Measurements from ENCODE around the gene IMMT.

The IMMT gene

DNA sequence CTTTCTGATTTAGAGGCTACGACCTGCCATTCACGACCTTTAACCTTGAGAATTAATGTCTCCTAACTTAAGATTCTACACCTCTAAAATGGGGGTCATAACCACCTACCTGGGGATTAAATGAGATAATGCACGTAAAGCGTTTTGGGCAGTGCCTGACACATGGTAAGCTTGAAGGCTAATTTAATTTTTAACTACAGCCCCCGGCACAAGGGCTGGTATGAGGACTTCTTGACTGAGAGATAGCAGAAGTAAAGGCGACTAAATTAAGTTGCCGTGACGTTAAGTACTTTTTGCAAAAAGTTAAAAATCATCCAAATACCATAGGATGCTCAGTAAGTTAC lies 4.5 kb upstream of the IMMT start:
- DNase-seq, result no peak

DNA sequence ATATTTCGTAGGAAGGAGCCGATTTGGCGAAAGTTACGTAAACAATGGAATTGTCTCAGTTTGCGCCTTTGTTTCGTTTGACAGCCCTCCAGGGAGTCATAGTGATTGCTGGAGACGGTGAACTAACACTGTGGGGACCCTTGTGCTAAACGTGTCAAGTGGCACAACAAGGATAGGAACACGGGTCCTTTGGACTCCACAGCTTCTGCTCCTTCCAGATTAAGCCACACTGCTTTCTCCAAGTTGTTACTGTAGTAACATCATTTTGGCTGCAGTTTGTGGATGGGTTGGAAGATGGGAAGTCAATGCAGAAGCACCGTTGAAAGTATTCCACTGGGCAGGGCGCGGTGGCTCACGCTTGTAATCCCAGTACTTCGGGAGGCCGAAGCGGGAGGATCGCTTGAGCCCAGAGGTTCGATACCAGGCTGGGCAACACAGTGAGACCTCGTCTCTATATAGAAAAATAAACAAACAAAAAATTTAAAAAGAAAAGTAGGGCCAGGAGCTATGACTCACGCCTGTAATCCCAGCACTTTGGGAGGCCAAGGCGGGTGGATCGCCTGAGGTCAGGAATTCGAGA lies 636 bp upstream of the IMMT start:
- no peak for DNase-seq

DNA sequence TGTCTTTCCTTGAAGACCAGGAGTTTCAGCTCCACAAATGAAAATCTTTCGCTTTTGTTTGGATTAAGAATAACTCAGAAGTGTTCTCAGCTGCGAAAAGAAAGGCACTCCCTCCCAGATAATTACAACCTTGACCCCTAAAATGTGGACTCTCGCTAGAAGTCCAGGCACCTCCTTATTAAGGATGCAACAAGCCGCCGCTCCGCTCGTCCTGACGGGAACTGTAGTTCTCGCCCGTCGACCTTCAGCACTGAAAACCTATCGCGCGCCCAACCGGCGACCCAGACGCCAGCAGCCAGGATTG lies 559 bp downstream of the IMMT start:
- no peak for DNase-seq

DNA sequence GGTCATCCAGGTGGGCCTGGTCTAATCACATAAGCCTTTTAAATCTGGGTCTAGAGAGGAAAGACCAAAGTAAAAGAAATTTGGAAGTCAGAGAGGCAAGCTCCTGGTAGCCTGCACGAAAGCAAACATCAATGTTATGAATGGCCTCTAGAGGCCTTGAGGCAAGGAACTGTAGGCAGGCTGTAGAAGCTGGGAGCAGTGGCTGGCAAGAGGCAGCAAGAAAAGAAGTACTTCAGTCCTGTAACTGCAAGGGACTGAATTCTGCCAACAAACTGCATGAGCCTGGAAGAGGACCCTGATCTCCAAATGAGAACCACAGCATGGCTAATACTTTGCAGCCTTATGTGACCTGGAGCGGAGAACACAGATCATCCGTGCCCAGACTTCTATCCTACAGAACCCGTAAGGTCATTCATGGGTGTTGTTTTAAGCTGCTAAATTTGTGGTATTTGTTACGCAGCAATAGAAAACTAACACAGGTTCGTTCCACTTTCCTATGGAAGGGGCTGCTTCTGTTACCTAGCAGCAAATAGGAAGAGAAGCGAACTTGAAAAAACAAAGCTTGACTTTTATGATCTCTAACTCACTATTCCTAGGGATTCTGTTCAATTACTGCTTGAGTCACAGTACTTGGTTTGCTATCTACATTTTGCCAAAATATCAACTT lies 1.2 kb downstream of the IMMT start:
- DNase-seq, result no peak

DNA sequence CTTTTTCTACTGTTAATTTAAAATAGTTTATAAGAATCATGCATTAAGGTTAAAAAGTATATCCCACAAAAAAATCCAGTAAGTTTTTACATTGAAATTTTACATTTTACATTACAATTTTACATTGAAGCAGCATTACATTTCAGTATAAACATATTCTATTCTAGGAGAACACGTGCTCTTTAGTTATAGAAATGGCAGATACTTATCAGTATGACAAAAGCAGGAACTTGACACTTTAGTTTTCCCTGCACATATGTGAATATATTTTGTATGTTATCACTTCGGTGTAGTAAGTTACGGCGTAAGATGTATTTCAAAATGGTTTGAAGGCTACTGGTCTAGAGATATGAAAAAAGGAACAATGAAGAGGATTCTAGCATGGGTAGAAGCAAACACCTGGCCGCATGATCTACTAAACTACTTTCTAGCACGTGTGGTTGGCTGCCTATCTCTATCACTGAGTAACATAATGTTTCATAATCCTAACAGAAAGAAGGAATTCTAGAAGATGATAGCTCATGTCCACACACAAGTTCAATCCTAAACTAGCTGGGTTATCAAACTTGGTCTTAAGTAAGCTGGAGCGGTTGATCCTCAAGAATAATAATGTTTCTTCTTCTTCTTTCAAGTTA lies 5.4 kb downstream of the IMMT start:
- DNase-seq, result no peak

DNA sequence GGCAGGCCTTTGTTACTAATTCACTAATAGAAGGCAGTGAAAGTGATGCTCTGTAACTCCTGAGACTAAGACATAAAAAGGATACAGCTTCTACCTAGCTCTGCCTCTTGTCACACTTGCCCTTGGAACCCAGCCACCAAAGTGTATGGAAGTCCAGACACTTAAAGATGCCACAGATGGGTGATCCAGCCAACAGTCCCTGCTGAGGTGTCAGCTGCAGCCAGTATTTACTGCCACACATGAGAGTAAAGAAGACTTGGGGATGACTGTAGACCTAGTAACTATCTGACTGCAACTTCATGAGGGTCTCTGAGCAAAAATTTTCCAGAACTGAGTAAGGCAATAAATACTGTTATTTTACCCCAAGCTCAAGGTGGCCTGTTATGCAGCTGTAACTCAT lies 8.8 kb downstream of the IMMT start:
- DNase-seq, result no peak

DNA sequence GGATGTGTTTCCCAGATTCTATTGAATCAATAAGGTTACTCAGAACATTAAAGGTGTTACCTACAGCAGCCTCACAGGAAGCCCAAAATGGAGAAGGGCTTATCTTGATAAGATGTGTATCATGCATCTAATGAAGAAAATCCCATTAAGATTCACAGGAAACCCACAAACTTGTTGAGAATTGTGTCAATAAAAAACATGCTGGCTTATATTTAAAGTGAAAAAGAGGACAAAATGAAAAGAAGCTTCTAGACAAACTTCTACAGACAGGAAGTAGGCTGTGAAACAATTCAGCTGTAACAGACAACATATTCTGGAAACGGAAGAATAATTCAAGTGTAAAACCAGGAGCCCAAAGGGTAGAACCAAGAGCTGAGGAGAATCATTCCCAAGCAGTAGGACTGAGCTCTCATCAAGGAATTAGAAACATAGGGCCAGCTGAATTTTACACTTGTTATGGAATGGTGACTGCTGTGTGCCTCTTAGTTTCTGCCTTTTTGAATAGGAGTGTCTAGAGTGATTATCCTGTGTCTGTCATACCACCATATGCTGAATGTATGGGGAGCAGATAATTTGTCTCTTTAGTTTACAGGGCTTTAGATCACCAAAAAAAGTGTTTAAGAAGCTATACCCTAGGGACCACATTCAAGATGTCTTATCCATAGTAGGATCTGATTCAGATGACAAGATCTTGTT lies 9.6 kb downstream of the IMMT start:
- DNase-seq, result no peak

GRCh38 chr2:86176597-86176996 lies 18.7 kb downstream of the IMMT start:
- DNase-seq, result no peak

- DNase-seq, result no peak
These were observed 19.4 kb downstream of the IMMT start for GRCh38 chr2:86175828-86176227.

GRCh38 chr2:86174445-86174844 lies 20.8 kb downstream of the IMMT start:
- DNase-seq, result no peak

- no peak for DNase-seq
These were observed 22.7 kb downstream of the IMMT start for GRCh38 chr2:86172610-86173009.

DNA sequence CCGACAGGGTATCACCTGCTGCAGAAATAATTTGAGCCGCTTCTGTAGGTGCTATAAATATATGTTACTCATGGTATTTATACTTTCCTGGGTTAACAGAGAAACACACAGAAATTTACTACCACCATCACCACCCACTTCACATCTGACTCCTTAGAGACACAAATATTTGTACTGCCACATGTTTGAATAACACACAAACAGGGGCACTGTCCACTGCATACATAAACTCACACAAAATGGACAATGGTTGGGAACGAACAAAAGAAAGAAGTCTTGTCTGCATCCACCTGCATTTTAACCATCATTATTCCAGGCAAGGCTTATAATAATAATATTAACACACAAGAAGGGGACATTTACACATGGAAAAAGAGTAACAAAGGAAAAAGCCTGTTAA lies 24.0 kb downstream of the IMMT start:
- no peak for DNase-seq

DNA sequence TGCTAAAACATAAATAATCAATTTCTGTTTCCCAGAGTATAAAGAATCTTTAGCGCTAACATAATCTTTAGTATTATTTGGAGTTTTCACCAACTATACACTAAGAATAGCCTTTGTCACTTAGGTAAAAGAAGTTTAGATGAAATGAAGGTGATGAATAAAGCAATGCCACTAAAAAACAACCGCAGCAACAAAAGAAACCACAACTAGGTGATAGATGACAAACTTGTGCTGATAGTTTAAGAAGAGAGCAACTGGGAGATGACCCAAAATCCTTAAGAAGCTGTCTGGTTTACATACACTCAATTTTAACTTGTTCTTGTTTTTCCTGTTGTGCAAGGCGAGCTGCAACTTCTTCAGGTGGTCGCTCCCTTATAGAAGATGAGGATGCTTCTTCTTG lies 24.8 kb downstream of the IMMT start:
- DNase-seq, result no peak

- no peak for DNase-seq
These were observed 34.9 kb downstream of the IMMT start for GRCh38 chr2:86160156-86160952.

GRCh38 chr2:86158286-86158685 lies 37.0 kb downstream of the IMMT start:
- no peak for DNase-seq

GRCh38 chr2:86157009-86157556 lies 38.2 kb downstream of the IMMT start:
- no peak for DNase-seq

GRCh38 chr2:86150502-86150901 lies 44.8 kb downstream of the IMMT start:
- DNase-seq, result no peak

DNA sequence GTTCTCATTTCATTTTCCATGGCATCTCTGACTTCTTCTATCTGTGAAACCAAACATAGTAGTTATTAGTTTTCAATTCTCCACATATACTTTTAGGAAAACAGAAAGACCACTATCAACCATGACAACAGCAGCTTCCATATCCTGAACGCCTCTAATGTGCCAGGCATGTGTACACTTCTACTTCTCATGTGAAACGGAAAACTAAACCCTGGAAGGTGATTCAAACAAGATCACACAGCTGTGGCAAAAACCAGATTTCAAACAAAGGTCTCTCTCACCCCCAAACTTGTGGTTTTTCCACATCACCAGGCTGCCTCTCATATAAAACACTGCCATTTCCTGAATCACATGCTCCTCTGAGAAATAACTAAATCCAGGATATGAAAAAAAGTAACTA lies 47.5 kb downstream of the IMMT start:
- DNase-seq, result no peak

DNA sequence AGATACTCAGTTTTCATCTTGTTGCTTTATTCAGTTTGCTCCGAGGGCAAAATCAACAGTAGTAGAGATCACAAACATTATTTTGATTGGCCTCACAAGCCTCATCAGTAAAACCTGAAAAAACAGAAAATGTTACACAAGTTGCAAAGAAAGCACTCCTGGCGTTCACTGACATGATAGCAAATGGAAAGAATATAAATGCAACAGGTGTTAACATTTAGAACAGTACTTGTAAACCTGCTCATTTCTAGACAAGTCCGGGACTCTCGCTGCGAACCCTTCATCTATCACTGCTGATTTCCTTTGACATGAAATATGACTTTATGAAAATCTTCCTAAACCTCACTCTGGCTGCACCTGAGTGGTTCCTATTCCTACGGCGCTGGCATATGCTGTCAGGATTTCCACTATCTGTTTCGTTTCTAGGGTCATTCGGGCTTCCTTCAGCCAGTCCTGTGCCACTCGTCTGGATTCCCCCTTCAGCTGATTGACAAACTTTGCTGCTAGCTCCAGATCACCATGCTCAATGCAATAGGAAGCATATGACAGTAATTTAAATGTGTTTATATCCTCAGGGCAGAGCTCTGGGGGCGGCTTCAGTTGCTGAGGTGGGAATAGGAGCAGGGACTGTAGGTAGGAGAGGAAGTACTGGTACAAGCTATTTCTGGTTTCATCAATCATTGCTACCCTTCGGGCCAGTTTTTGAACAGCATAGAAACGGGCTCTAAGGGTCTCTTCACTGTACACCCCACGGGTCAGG lies 51.2 kb downstream of the IMMT start:
- no peak for DNase-seq

GRCh38 chr2:86143307-86143706 lies 52.0 kb downstream of the IMMT start:
- no peak for DNase-seq

- no peak for DNase-seq
These were observed 52.6 kb downstream of the IMMT start for GRCh38 chr2:86142436-86143257.

DNA sequence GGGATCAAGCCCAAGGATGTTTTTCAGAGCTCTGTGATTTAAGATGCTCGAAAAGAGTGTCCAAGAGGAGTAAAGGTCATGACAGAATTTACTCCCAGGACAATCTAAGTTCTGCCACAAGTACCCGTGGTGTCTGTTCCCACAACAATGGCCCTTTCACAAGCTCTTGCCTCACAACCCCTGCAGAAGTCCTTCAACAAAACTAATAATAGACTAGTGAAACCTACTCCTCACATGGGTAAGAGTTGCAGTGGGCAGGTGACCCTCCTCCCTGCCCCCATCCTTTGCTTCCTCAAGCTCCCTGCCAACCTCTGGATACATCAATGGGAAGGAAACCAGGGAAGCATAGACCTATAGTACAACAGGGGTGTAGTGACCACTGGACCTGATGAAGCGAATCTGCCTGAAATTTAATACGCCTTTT lies 54.3 kb downstream of the IMMT start:
- DNase-seq, result no peak

Measured in stimulated activated CD4-positive, alpha-beta T cell treated with anti-CD3 and anti-CD28 coated beads, Interleukin-2, amount 100 ng/mL, for 24 hours (primary cell).